HEK293 (cell line): Measurements from ENCODE around the gene PARD3B.

Experiments used
- CTCF ChIA-PET: fragments of 350-600 bp; formaldehyde crosslinking; extraction: SDS; loops from one replicate; lab custom pipeline; 2021; ENCODE audit warnings: antibody characterized with exemption; lab: Yijun Ruan, JAX
- POLR2A ChIA-PET: fragments of 300-600 bp; formaldehyde crosslinking; extraction: SDS; loops from one replicate; lab custom pipeline; 2020; ENCODE audit warnings: antibody characterized with exemption, inconsistent platforms; lab: Yijun Ruan, JAX
- H3K27ac ChIP-seq: fragments of 200-500 bp; sonication (Bioruptor generic); 2 replicates; pipeline ENCODE4 v1.5.1; 2014; ENCODE audit warnings: low read depth, low read length, control low read depth, inconsistent platforms; ENCODE audit errors: extremely low read depth
- H3K36me3 ChIP-seq, 2 experiments: fragments of 200-500 bp in 1 of 2; sonication (Bioruptor generic) in 1 of 2; 1 replicate in 1 of 2; 2 replicates in 1 of 2; pipeline ENCODE4 v1.5.1; 2014 to 2017; ENCODE audit warnings: inconsistent platforms in 2 of 2, low read length in 2 of 2; ENCODE audit not compliant: control insufficient read depth in 2 of 2, insufficient read depth in 1 of 2
- H3K4me1 ChIP-seq: fragments of 200-500 bp; sonication (Bioruptor generic); 2 replicates; pipeline ENCODE4 v1.5.1; 2014; ENCODE audit warnings: mild to moderate bottlenecking, low read length, inconsistent platforms; ENCODE audit not compliant: control insufficient read depth, insufficient read depth
- H3K4me3 ChIP-seq: 2 replicates; pipeline ENCODE4 v1.5.1; 2011; ENCODE audit warnings: low read depth, mild to moderate bottlenecking, control low read depth, low read length, moderate library complexity
- H3K9me3 ChIP-seq: fragments of 200-500 bp; sonication (Bioruptor generic); 2 replicates; pipeline ENCODE4 v1.5.1; 2014; ENCODE audit warnings: low read depth, low read length, inconsistent platforms; ENCODE audit not compliant: control insufficient read depth, insufficient read depth
- BCL11A ChIP-seq: fragments of 450-650 bp; formaldehyde crosslinking; IDR thresholded peaks from 2 replicates; pipeline ENCODE4 v1.5.1; 2016; ENCODE audit warnings: low read depth, missing biosample characterization, missing genetic modification characterization
- EGR2 ChIP-seq: fragments of 450-650 bp; formaldehyde crosslinking; IDR thresholded peaks from 2 replicates; pipeline ENCODE4 v1.5.1; 2016; ENCODE audit warnings: low read depth, missing biosample characterization, missing genetic modification characterization
- GLI2 ChIP-seq: fragments of 450-650 bp; formaldehyde crosslinking; IDR thresholded peaks from 2 replicates; pipeline ENCODE4; 2017; ENCODE audit warnings: missing biosample characterization, missing genetic modification characterization, low read depth, borderline replicate concordance
- HOXD13 ChIP-seq: sonication (generic); formaldehyde crosslinking; IDR thresholded peaks from 2 replicates; pipeline ENCODE4 v1.8.0; 2022; ENCODE audit warnings: missing genetic modification reagents, borderline replicate concordance
- MEIS1 ChIP-seq: sonication (generic); formaldehyde crosslinking; IDR thresholded peaks from 2 replicates; pipeline ENCODE4 v1.8.1; 2022; ENCODE audit warnings: missing genetic modification reagents, mild to moderate bottlenecking, borderline replicate concordance
- OSR2 ChIP-seq: fragments of 450-650 bp; formaldehyde crosslinking; IDR thresholded peaks from 2 replicates; pipeline ENCODE4 v1.5.1; 2016; ENCODE audit warnings: missing biosample characterization, missing genetic modification characterization
- PRDM2 ChIP-seq: fragments of 450-650 bp; formaldehyde crosslinking; IDR thresholded peaks from 2 replicates; pipeline ENCODE4 v1.5.1; 2016; ENCODE audit warnings: missing biosample characterization, missing genetic modification characterization, borderline replicate concordance
- SP3 ChIP-seq: fragments of 450-650 bp; formaldehyde crosslinking; IDR thresholded peaks from 2 replicates; pipeline ENCODE4 v1.5.1; 2016; ENCODE audit warnings: missing biosample characterization, missing genetic modification characterization
- TCF7L2 ChIP-seq: IDR thresholded peaks from 2 replicates; pipeline ENCODE4 v1.6.1; 2011; ENCODE audit warnings: low read depth, mild to moderate bottlenecking, inconsistent platforms, low read length, moderate library complexity, borderline replicate concordance
- WT1 ChIP-seq: fragments of 450-650 bp; formaldehyde crosslinking; IDR thresholded peaks from 2 replicates; pipeline ENCODE4 v1.5.1; 2016; ENCODE audit warnings: missing biosample characterization, missing genetic modification characterization
- YY1 ChIP-seq: fragments of 450-650 bp; formaldehyde crosslinking; IDR thresholded peaks from 2 replicates; pipeline ENCODE4 v1.5.1; 2018; ENCODE audit warnings: missing biosample characterization, missing genetic modification characterization
- ZBTB26 ChIP-seq: fragments of 450-650 bp; formaldehyde crosslinking; optimal IDR thresholded peaks from 2 replicates; pipeline ENCODE3; 2016; ENCODE audit warnings: missing biosample characterization, mild to moderate bottlenecking, missing genetic modification characterization
- ZBTB48 ChIP-seq: fragments of 450-650 bp; formaldehyde crosslinking; IDR thresholded peaks from 2 replicates; pipeline ENCODE4 v1.5.1; 2016; ENCODE audit warnings: missing biosample characterization, missing genetic modification characterization
- ZFHX2 ChIP-seq: fragments of 450-650 bp; formaldehyde crosslinking; conservative IDR thresholded peaks from 2 replicates; pipeline ENCODE4 v1.5.1; 2016; ENCODE audit warnings: missing biosample characterization, missing genetic modification characterization
- ZIC2 ChIP-seq: fragments of 450-650 bp; formaldehyde crosslinking; IDR thresholded peaks from 2 replicates; pipeline ENCODE4 v1.5.1; 2016; ENCODE audit warnings: missing biosample characterization, missing genetic modification characterization
- ZNF112 ChIP-seq: fragments of 450-650 bp; formaldehyde crosslinking; IDR thresholded peaks from 2 replicates; pipeline ENCODE4 v1.5.0; 2017; ENCODE audit warnings: missing biosample characterization, missing genetic modification characterization
- ZNF121 ChIP-seq: fragments of 450-650 bp; formaldehyde crosslinking; IDR thresholded peaks from 2 replicates; pipeline ENCODE4 v1.5.1; 2016; ENCODE audit warnings: missing biosample characterization, missing genetic modification characterization
- ZNF140 ChIP-seq: fragments of 450-650 bp; formaldehyde crosslinking; IDR thresholded peaks from 2 replicates; pipeline ENCODE4 v1.5.1; 2016; ENCODE audit warnings: missing biosample characterization, missing genetic modification characterization
- ZNF148 ChIP-seq: fragments of 450-650 bp; formaldehyde crosslinking; IDR thresholded peaks from 2 replicates; pipeline ENCODE4 v1.5.0; 2017; ENCODE audit warnings: missing biosample characterization, missing genetic modification characterization, borderline replicate concordance
- ZNF354C ChIP-seq: fragments of 450-650 bp; formaldehyde crosslinking; IDR thresholded peaks from 2 replicates; pipeline ENCODE4 v1.5.1; 2016; ENCODE audit warnings: missing biosample characterization, missing genetic modification characterization, low read depth, borderline replicate concordance
- ZNF366 ChIP-seq: fragments of 450-650 bp; formaldehyde crosslinking; conservative IDR thresholded peaks from 2 replicates; pipeline ENCODE4 v1.5.1; 2016; ENCODE audit warnings: missing biosample characterization, missing genetic modification characterization
- ZNF426 ChIP-seq: fragments of 450-650 bp; formaldehyde crosslinking; IDR thresholded peaks from 2 replicates; pipeline ENCODE4 v1.5.1; 2017; ENCODE audit warnings: missing biosample characterization, missing genetic modification characterization, mild to moderate bottlenecking, inconsistent platforms, moderate library complexity
- ZNF48 ChIP-seq: fragments of 450-650 bp; formaldehyde crosslinking; IDR thresholded peaks from 2 replicates; pipeline ENCODE4 v1.5.1; 2016; ENCODE audit warnings: missing biosample characterization, missing genetic modification characterization
- ZNF488 ChIP-seq: fragments of 450-650 bp; formaldehyde crosslinking; IDR thresholded peaks from 2 replicates; pipeline ENCODE4 v1.5.1; 2016; ENCODE audit warnings: missing biosample characterization, missing genetic modification characterization
- ZNF549 ChIP-seq: fragments of 450-650 bp; IDR thresholded peaks from 2 replicates; pipeline ENCODE4 v1.5.1; 2018; ENCODE audit warnings: missing biosample characterization, missing genetic modification characterization, mild to moderate bottlenecking, inconsistent platforms, moderate library complexity
- ZNF747 ChIP-seq: fragments of 450-650 bp; formaldehyde crosslinking; IDR thresholded peaks from 2 replicates; pipeline ENCODE4 v1.5.1; 2016; ENCODE audit warnings: missing biosample characterization, missing genetic modification characterization
- ZNF777 ChIP-seq: fragments of 450-650 bp; formaldehyde crosslinking; IDR thresholded peaks from 2 replicates; pipeline ENCODE4 v1.5.1; 2017; ENCODE audit warnings: missing biosample characterization, missing genetic modification characterization, borderline replicate concordance
- ZNF785 ChIP-seq: fragments of 450-650 bp; formaldehyde crosslinking; IDR thresholded peaks from 2 replicates; pipeline ENCODE4 v1.5.1; 2016; ENCODE audit warnings: missing biosample characterization, missing genetic modification characterization
- ZNF792 ChIP-seq: fragments of 450-650 bp; formaldehyde crosslinking; IDR thresholded peaks from 2 replicates; pipeline ENCODE4 v1.5.1; 2016; ENCODE audit warnings: missing biosample characterization, missing genetic modification characterization
- ZNF830 ChIP-seq: fragments of 450-650 bp; IDR thresholded peaks from 2 replicates; pipeline ENCODE4 v1.5.0; 2018; ENCODE audit warnings: missing biosample characterization, missing genetic modification characterization, low read depth, mild to moderate bottlenecking, moderate library complexity

Gene PARD3B

GRCh38 chr2:205610437-205610836, 1065.2 kb downstream of the PARD3B start (continued):
- TF ChIP-seq HOXD13 = no peak
- no peak for TF ChIP-seq ZNF549 (tag by site-specific recombination)
- TF ChIP-seq OSR2 (tag by site-specific recombination) = no peak
- TF ChIP-seq ZNF354C (tag by site-specific recombination) = no peak
- no peak for TF ChIP-seq TCF7L2
- TF ChIP-seq ZNF830 (tag by site-specific recombination) = no peak
- TF ChIP-seq ZNF112 (tag by site-specific recombination) = no peak
- peak; percentile 75 for TF ChIP-seq ZIC2
- TF ChIP-seq WT1 (tag by site-specific recombination) = no peak
- TF ChIP-seq ZNF121 (tag by site-specific recombination) = no peak
- TF ChIP-seq GLI2 (tag by site-specific recombination) = no peak
- no peak for TF ChIP-seq ZNF140 (tag by site-specific recombination)
- no peak for TF ChIP-seq ZNF148 (tag by site-specific recombination)
- TF ChIP-seq ZBTB26 (tag by site-specific recombination) = no peak
- TF ChIP-seq ZNF792 (tag by site-specific recombination) = no peak
- no peak for TF ChIP-seq ZNF777 (tag by site-specific recombination)
- no peak for TF ChIP-seq ZNF747 (tag by site-specific recombination)
- no peak for TF ChIP-seq ZNF785

GRCh38 chr2:205612636-205613035, 1067.4 kb downstream of the PARD3B start:
- Histone ChIP-seq H3K9me3 (no peaks in the 10 kb centered on the region), H3K4me3 (no peak overlapping the region), H3K4me1 (peaks cover 32% of the 10 kb centered on the region), H3K36me3 (no peaks in the 10 kb centered on the region), H3K27ac (no peak overlapping the region)
- ChIA-PET POLR2A (no interaction called here), CTCF (interaction anchor here (0.6 kb wide), 1 partner anchor 896 kb away, joined by 3 read pairs; no protein-coding TSS in a partner anchor)
- TF ChIP-seq SP3 (tag by site-specific recombination) (no peak), ZFHX2 (tag by site-specific recombination) (peak; percentile 88), BCL11A (tag by site-specific recombination) (no peak), ZIC2 (peak; percentile 50), ZNF426 (tag by site-specific recombination) (no peak), ZNF488 (tag by site-specific recombination) (no peak), ZBTB48 (tag by site-specific recombination) (no peak), EGR2 (tag by site-specific recombination) (peak; percentile 82), PRDM2 (no peak), YY1 (tag by site-specific recombination) (no peak), ZNF48 (tag by site-specific recombination) (no peak), ZNF785 (no peak), MEIS1 (CRISPR knock-in tag) (no peak), ZNF366 (no peak)
